ENCODE results near the gene HS6ST3.

HS6ST3 gene

DNA sequence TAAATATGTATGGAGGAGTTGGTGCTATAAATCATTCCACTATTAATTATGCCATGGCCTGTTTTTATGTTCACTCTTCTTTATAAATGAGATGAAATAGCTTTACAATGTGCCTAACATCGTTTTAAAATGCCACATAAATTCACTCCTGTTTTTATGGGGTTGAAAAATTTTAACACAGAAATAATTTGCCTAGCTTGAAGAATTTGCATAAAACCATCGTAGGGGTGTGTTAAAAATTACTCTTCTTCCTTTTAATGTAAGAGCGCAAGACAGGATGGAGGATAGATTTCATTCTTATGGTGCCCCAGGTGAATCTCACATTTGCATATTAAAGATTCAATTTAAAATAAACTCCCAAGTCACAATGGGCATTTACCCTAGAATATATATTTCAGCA is 456.6 kb downstream of the HS6ST3 start:
- H3K9me3 Mint-ChIP-seq = peaks cover 5% of the 10 kb centered on the region
- no peaks in the 10 kb centered on the region for H3K4me1 Mint-ChIP-seq
- DNase-seq (ENCODE audit: low spot score in 2 of 2) (no peak), ATAC-seq (ENCODE audit: low read depth) (no peak)
- no peaks in the 10 kb centered on the region for H3K36me3 Mint-ChIP-seq
- H3K27ac Mint-ChIP-seq = no peak overlapping the region
- H3K27me3 Mint-ChIP-seq = no peaks in the 10 kb centered on the region
- no peak overlapping the region for H3K4me3 Mint-ChIP-seq

DNA sequence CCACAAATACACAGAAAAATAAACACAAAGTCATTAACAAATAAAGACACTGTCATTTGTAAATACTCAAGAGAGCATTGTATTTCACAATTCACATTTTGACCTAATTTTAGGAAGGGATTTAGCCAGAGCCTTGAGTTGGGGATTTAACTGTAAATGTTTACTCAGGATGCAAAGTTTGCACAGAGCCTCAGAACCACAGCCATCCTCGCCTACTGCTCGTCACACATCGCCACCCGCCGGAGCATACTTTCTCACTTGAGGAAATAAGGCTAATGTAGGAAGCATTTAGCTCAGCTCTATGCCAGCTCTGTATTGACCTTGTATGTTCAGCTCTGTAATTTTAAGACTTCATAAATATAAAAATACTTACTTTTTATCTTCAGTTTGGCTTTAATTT is 461.6 kb downstream of the HS6ST3 start:
- ATAC-seq (ENCODE audit: low read depth) (no peak), DNase-seq (ENCODE audit: low spot score in 2 of 2) (no peak)
- H3K4me3 Mint-ChIP-seq = no peak overlapping the region
- no peaks in the 10 kb centered on the region for H3K27me3 Mint-ChIP-seq
- H3K36me3 Mint-ChIP-seq = no peaks in the 10 kb centered on the region
- H3K27ac Mint-ChIP-seq = no peak overlapping the region
- peaks cover 11% of the 10 kb centered on the region for H3K9me3 Mint-ChIP-seq
- no peaks in the 10 kb centered on the region for H3K4me1 Mint-ChIP-seq

- no peak overlapping the region for H3K4me3 Mint-ChIP-seq
Measured at GRCh38 chr13:96552559-96552958, 462.7 kb downstream of the HS6ST3 start.

GRCh38 chr13:96553796-96554195 is 463.9 kb downstream of the HS6ST3 start:
- no peak overlapping the region for H3K4me3 Mint-ChIP-seq
- H3K9me3 Mint-ChIP-seq = peaks cover 7% of the 10 kb centered on the region
- DNase-seq (ENCODE audit: low spot score in 2 of 2) (no peak), ATAC-seq (ENCODE audit: low read depth) (no peak)
- H3K27me3 Mint-ChIP-seq = no peaks in the 10 kb centered on the region
- H3K36me3 Mint-ChIP-seq = no peaks in the 10 kb centered on the region
- H3K27ac Mint-ChIP-seq = no peak overlapping the region
- H3K4me1 Mint-ChIP-seq = no peaks in the 10 kb centered on the region

More at GRCh38 chr13:96552559-96552958, 462.7 kb downstream of the HS6ST3 start:
- H3K27ac Mint-ChIP-seq = no peak overlapping the region
- no peaks in the 10 kb centered on the region for H3K36me3 Mint-ChIP-seq
- H3K27me3 Mint-ChIP-seq = no peaks in the 10 kb centered on the region
- H3K4me1 Mint-ChIP-seq = no peaks in the 10 kb centered on the region
- no peak for ATAC-seq (ENCODE audit: low read depth)
- peaks cover 11% of the 10 kb centered on the region for H3K9me3 Mint-ChIP-seq
- DNase-seq (ENCODE audit: low spot score in 2 of 2) = no peak

- Mint-ChIP-seq H3K4me1 (no peaks in the 10 kb centered on the region), H3K9me3 (no peaks in the 10 kb centered on the region), H3K4me3 (no peak overlapping the region), H3K27me3 (no peaks in the 10 kb centered on the region), H3K27ac (no peak overlapping the region), H3K36me3 (no peaks in the 10 kb centered on the region)
- no peak for DNase-seq (ENCODE audit: low spot score in 2 of 2)
- ATAC-seq (ENCODE audit: low read depth) = no peak
Measured at GRCh38 chr13:96573563-96573962, 483.7 kb downstream of the HS6ST3 start.

GRCh38 chr13:96575423-96576320 is 485.8 kb downstream of the HS6ST3 start:
- no peak overlapping the region for H3K4me3 Mint-ChIP-seq
- no peaks in the 10 kb centered on the region for H3K9me3 Mint-ChIP-seq
- H3K27ac Mint-ChIP-seq = no peak overlapping the region
- ATAC-seq (ENCODE audit: low read depth) (no peak), DNase-seq (ENCODE audit: low spot score in 2 of 2) (no peak)
- no peaks in the 10 kb centered on the region for H3K27me3 Mint-ChIP-seq
- H3K36me3 Mint-ChIP-seq = no peaks in the 10 kb centered on the region
- no peaks in the 10 kb centered on the region for H3K4me1 Mint-ChIP-seq

GRCh38 chr13:96581741-96582140 is 491.8 kb downstream of the HS6ST3 start:
- H3K4me3 Mint-ChIP-seq = no peak overlapping the region
- DNase-seq (ENCODE audit: low spot score in 2 of 2) = no peak
- ATAC-seq (ENCODE audit: low read depth) = no peak
- no peaks in the 10 kb centered on the region for H3K36me3 Mint-ChIP-seq
- H3K9me3 Mint-ChIP-seq = peaks cover 12% of the 10 kb centered on the region
- H3K27ac Mint-ChIP-seq = no peak overlapping the region
- H3K27me3 Mint-ChIP-seq = no peaks in the 10 kb centered on the region
- H3K4me1 Mint-ChIP-seq = no peaks in the 10 kb centered on the region

GRCh38 chr13:96615252-96615651 is 525.3 kb downstream of the HS6ST3 start:
- Mint-ChIP-seq H3K4me1 (no peaks in the 10 kb centered on the region), H3K27me3 (no peaks in the 10 kb centered on the region), H3K4me3 (no peak overlapping the region), H3K27ac (no peak overlapping the region), H3K9me3 (peaks cover 6% of the 10 kb centered on the region), H3K36me3 (no peaks in the 10 kb centered on the region)
- no peak for DNase-seq (ENCODE audit: low spot score in 2 of 2)
- no peak for ATAC-seq (ENCODE audit: low read depth)

DNA sequence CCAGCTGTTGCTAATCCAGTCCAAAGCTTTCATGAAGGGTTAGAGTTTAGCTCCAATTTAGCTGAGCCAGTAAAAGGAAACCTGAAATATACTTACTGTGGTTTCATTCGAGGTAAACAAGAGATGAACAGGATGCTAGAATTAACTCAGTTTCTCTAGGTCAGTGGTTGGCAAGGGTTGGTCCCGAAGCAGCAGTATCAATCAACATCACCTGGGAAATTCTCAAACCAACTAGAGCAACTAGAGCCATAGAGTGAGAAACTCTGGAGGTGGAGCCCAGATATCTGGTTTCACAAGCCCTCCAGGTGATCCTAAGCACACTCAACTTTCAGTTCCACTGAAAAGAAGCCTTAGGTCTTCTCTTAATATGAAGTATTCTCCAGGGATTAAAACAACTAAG is 527.6 kb downstream of the HS6ST3 start:
- Mint-ChIP-seq H3K4me1 (no peaks in the 10 kb centered on the region), H3K36me3 (no peaks in the 10 kb centered on the region), H3K27ac (no peak overlapping the region), H3K9me3 (peaks cover 8% of the 10 kb centered on the region), H3K4me3 (no peak overlapping the region), H3K27me3 (no peaks in the 10 kb centered on the region)
- DNase-seq (ENCODE audit: low spot score in 2 of 2) = no peak
- ATAC-seq (ENCODE audit: low read depth) = no peak

DNA sequence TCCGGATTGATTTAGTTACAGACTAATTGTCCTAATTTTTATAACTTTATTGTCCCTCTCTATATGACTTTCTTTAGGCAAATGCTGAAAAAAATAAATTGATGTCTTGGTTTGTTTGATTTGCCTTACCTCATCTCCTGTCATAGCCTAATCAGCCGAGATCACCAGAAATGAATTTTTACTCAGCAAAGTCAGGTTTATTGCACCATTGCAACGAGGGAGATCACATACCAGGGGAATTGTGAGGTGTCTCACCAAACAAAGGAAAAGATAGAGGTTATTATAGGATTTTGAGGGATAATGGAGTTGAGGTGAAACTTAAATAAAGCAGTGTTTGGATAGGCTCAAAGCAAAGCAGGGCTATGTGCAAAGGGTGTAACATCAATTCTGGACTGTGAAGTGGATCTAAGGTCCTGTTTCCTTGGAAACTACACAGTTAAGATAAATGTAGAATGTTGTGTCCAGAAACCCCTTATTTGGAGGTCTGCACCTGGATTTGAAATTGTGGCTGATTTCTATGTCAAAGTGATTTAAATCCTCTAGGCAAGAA is 531.8 kb downstream of the HS6ST3 start:
- no peaks in the 10 kb centered on the region for H3K27me3 Mint-ChIP-seq
- no peaks in the 10 kb centered on the region for H3K4me1 Mint-ChIP-seq
- H3K36me3 Mint-ChIP-seq = no peaks in the 10 kb centered on the region

DNA sequence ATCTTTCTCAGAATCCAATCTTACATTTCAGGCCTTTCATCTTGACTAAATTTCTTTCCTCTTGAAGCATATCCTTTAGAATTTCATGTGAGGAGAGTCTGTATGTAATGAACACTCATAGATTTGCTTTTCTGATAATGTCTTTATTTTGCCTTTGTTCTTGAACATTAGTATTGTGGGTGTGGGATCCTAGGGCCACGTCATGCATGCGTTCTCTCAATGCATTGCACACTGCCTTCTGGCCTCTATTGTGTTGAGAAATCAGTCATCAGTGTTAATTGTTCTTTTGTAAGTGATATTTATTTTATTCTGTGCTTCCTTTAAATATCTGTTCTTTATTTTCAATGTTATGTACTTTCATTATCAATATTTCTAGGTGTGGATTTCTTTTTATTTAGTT is 539.4 kb downstream of the HS6ST3 start:
- Mint-ChIP-seq H3K27me3 (no peaks in the 10 kb centered on the region), H3K9me3 (peaks cover 5% of the 10 kb centered on the region), H3K4me3 (no peak overlapping the region), H3K4me1 (no peaks in the 10 kb centered on the region), H3K36me3 (no peaks in the 10 kb centered on the region), H3K27ac (no peak overlapping the region)
- no peak for DNase-seq (ENCODE audit: low spot score in 2 of 2)
- no peak for ATAC-seq (ENCODE audit: low read depth)

More for the DNA sequence above, 531.8 kb downstream of the HS6ST3 start:
- DNase-seq (ENCODE audit: low spot score in 2 of 2) = no peak
- H3K27ac Mint-ChIP-seq = no peak overlapping the region
- H3K9me3 Mint-ChIP-seq = peaks cover 2% of the 10 kb centered on the region
- no peak overlapping the region for H3K4me3 Mint-ChIP-seq
- ATAC-seq (ENCODE audit: low read depth) = no peak

- Mint-ChIP-seq H3K27ac (no peak overlapping the region), H3K36me3 (no peaks in the 10 kb centered on the region), H3K4me3 (no peak overlapping the region), H3K27me3 (no peaks in the 10 kb centered on the region), H3K4me1 (no peaks in the 10 kb centered on the region), H3K9me3 (peaks cover 10% of the 10 kb centered on the region)
- no peak for ATAC-seq (ENCODE audit: low read depth)
- no peak for DNase-seq (ENCODE audit: low spot score in 2 of 2)
Measured at GRCh38 chr13:96632536-96633320, 542.8 kb downstream of the HS6ST3 start.

GRCh38 chr13:96636001-96636709 is 546.2 kb downstream of the HS6ST3 start:
- no peak for ATAC-seq (ENCODE audit: low read depth)
- H3K9me3 Mint-ChIP-seq = peaks cover 6% of the 10 kb centered on the region

GRCh38 chr13:96637039-96637438 is 547.1 kb downstream of the HS6ST3 start:
- H3K9me3 Mint-ChIP-seq = peaks cover 7% of the 10 kb centered on the region
- no peak overlapping the region for H3K4me3 Mint-ChIP-seq
- no peak for ATAC-seq (ENCODE audit: low read depth)
- no peak overlapping the region for H3K27ac Mint-ChIP-seq
- no peaks in the 10 kb centered on the region for H3K27me3 Mint-ChIP-seq
- H3K36me3 Mint-ChIP-seq = no peaks in the 10 kb centered on the region
- H3K4me1 Mint-ChIP-seq = no peaks in the 10 kb centered on the region
- no peak for DNase-seq (ENCODE audit: low spot score in 2 of 2)

More at GRCh38 chr13:96636001-96636709, 546.2 kb downstream of the HS6ST3 start:
- Mint-ChIP-seq H3K4me1 (no peaks in the 10 kb centered on the region), H3K36me3 (no peaks in the 10 kb centered on the region), H3K27me3 (no peaks in the 10 kb centered on the region), H3K27ac (no peak overlapping the region), H3K4me3 (no peak overlapping the region)
- no peak for DNase-seq (ENCODE audit: low spot score in 2 of 2)
